HEK293 (cell line): ENCODE data around the gene C7orf57.

ENCODE experiments used
- CTCF ChIA-PET: fragments of 350-600 bp; formaldehyde crosslinking; extraction: SDS; loops from one replicate; lab custom pipeline; 2021; ENCODE audit warnings: antibody characterized with exemption; lab: Yijun Ruan, JAX
- POLR2A ChIA-PET: fragments of 300-600 bp; formaldehyde crosslinking; extraction: SDS; loops from one replicate; lab custom pipeline; 2020; ENCODE audit warnings: antibody characterized with exemption, inconsistent platforms; lab: Yijun Ruan, JAX
- H3K27ac ChIP-seq: fragments of 200-500 bp; sonication (Bioruptor generic); 2 replicates; pipeline ENCODE4 v1.5.1; 2014; ENCODE audit warnings: low read depth, low read length, control low read depth, inconsistent platforms; ENCODE audit errors: extremely low read depth
- H3K36me3 ChIP-seq, 2 experiments: fragments of 200-500 bp in 1 of 2; sonication (Bioruptor generic) in 1 of 2; 1 replicate in 1 of 2; 2 replicates in 1 of 2; pipeline ENCODE4 v1.5.1; 2014 to 2017; ENCODE audit warnings: inconsistent platforms in 2 of 2, low read length in 2 of 2; ENCODE audit not compliant: control insufficient read depth in 2 of 2, insufficient read depth in 1 of 2
- H3K4me1 ChIP-seq: fragments of 200-500 bp; sonication (Bioruptor generic); 2 replicates; pipeline ENCODE4 v1.5.1; 2014; ENCODE audit warnings: mild to moderate bottlenecking, low read length, inconsistent platforms; ENCODE audit not compliant: control insufficient read depth, insufficient read depth
- H3K4me3 ChIP-seq: 2 replicates; pipeline ENCODE4 v1.5.1; 2011; ENCODE audit warnings: low read depth, mild to moderate bottlenecking, control low read depth, low read length, moderate library complexity
- H3K9me3 ChIP-seq: fragments of 200-500 bp; sonication (Bioruptor generic); 2 replicates; pipeline ENCODE4 v1.5.1; 2014; ENCODE audit warnings: low read depth, low read length, inconsistent platforms; ENCODE audit not compliant: control insufficient read depth, insufficient read depth
- BCL11B ChIP-seq: fragments of 450-650 bp; formaldehyde crosslinking; IDR thresholded peaks from 2 replicates; pipeline ENCODE4 v1.5.1; 2016; ENCODE audit warnings: low read depth, missing biosample characterization, missing genetic modification characterization
- KLF16 ChIP-seq: fragments of 450-650 bp; formaldehyde crosslinking; IDR thresholded peaks from 2 replicates; pipeline ENCODE4 v1.5.1; 2017; ENCODE audit warnings: missing biosample characterization, missing genetic modification characterization
- MYNN ChIP-seq: fragments of 450-650 bp; formaldehyde crosslinking; IDR thresholded peaks from 2 replicates; pipeline ENCODE4 v1.5.1; 2016; ENCODE audit warnings: missing biosample characterization, missing genetic modification characterization, borderline replicate concordance
- PBX3 ChIP-seq: sonication (generic); formaldehyde crosslinking; IDR thresholded peaks from 2 replicates; pipeline ENCODE4 v1.8.1; 2022; ENCODE audit warnings: mild to moderate bottlenecking, moderate library complexity, missing genetic modification reagents
- PRDM4 ChIP-seq: fragments of 450-650 bp; formaldehyde crosslinking; IDR thresholded peaks from 2 replicates; pipeline ENCODE4 v1.5.1; 2017; ENCODE audit warnings: missing biosample characterization, missing genetic modification characterization
- ZBTB21 ChIP-seq: fragments of 450-650 bp; formaldehyde crosslinking; IDR thresholded peaks from 2 replicates; pipeline ENCODE4 v1.5.1; 2017; ENCODE audit warnings: missing biosample characterization, missing genetic modification characterization
- ZBTB44 ChIP-seq: fragments of 450-650 bp; IDR thresholded peaks from 2 replicates; pipeline ENCODE4 v1.5.1; 2018; ENCODE audit warnings: missing biosample characterization, mild to moderate bottlenecking, missing genetic modification characterization
- ZNF148 ChIP-seq: fragments of 450-650 bp; formaldehyde crosslinking; IDR thresholded peaks from 2 replicates; pipeline ENCODE4 v1.5.0; 2017; ENCODE audit warnings: missing biosample characterization, missing genetic modification characterization, borderline replicate concordance
- ZNF175 ChIP-seq: fragments of 450-650 bp; formaldehyde crosslinking; IDR thresholded peaks from 2 replicates; pipeline ENCODE4 v1.5.1; 2016; ENCODE audit warnings: missing biosample characterization, missing genetic modification characterization
- ZNF18 ChIP-seq: fragments of 450-650 bp; formaldehyde crosslinking; IDR thresholded peaks from 2 replicates; pipeline ENCODE4 v1.5.1; 2016; ENCODE audit warnings: missing biosample characterization, missing genetic modification characterization
- ZNF26 ChIP-seq: fragments of 450-650 bp; formaldehyde crosslinking; IDR thresholded peaks from 2 replicates; pipeline ENCODE4 v1.5.1; 2016; ENCODE audit warnings: missing biosample characterization, missing genetic modification characterization
- ZNF335 ChIP-seq: fragments of 450-650 bp; formaldehyde crosslinking; conservative IDR thresholded peaks from 2 replicates; pipeline ENCODE4 v1.5.1; 2016; ENCODE audit warnings: missing biosample characterization, missing genetic modification characterization
- ZNF398 ChIP-seq: fragments of 450-650 bp; formaldehyde crosslinking; IDR thresholded peaks from 2 replicates; pipeline ENCODE4 v1.5.1; 2017; ENCODE audit warnings: missing biosample characterization, missing genetic modification characterization
- ZNF510 ChIP-seq: fragments of 450-650 bp; formaldehyde crosslinking; IDR thresholded peaks from 2 replicates; pipeline ENCODE4 v1.5.1; 2018; ENCODE audit warnings: mild to moderate bottlenecking, missing genetic modification characterization, missing biosample characterization; ENCODE audit not compliant: insufficient replicate concordance
- ZNF610 ChIP-seq: fragments of 450-650 bp; formaldehyde crosslinking; IDR thresholded peaks from 2 replicates; pipeline ENCODE4 v1.5.1; 2016; ENCODE audit warnings: missing biosample characterization, missing genetic modification characterization, borderline replicate concordance
- ZNF621 ChIP-seq: fragments of 450-650 bp; formaldehyde crosslinking; IDR thresholded peaks from 2 replicates; pipeline ENCODE4 v1.5.1; 2017; ENCODE audit warnings: missing biosample characterization, missing genetic modification characterization
- ZNF624 ChIP-seq: fragments of 450-650 bp; formaldehyde crosslinking; IDR thresholded peaks from 2 replicates; pipeline ENCODE4 v1.5.1; 2017; ENCODE audit warnings: missing biosample characterization, missing genetic modification characterization
- ZNF639 ChIP-seq: fragments of 450-650 bp; formaldehyde crosslinking; IDR thresholded peaks from 2 replicates; pipeline ENCODE4 v1.5.1; 2016; ENCODE audit warnings: missing biosample characterization, missing genetic modification characterization

Gene C7orf57

GRCh38 chr7:48041653-48041970, 6.3 kb downstream of the C7orf57 start (continued):
- TF ChIP-seq ZNF624 (tag by site-specific recombination) (no peak), ZNF639 (no peak)
- TF ChIP-seq, all 188 proteins: peak for 0

GRCh38 chr7:48042216-48042615, 6.9 kb downstream of the C7orf57 start:
- no peaks in the 10 kb centered on the region for H3K36me3 ChIP-seq
- POLR2A ChIA-PET = interaction anchor here (1.1 kb wide), 1 partner anchor 46 kb away, joined by 4 read pairs; no protein-coding TSS in a partner anchor
- TF ChIP-seq ZNF398 (no peak), ZBTB21 (tag by site-specific recombination) (no peak), ZNF621 (tag by site-specific recombination) (no peak), PBX3 (CRISPR knock-in tag) (no peak), ZNF175 (tag by site-specific recombination) (no peak), ZNF610 (tag by site-specific recombination) (no peak), MYNN (tag by site-specific recombination) (no peak), ZNF148 (tag by site-specific recombination) (no peak), ZNF26 (no peak), ZNF335 (tag by site-specific recombination) (no peak), PRDM4 (no peak), ZNF510 (tag by site-specific recombination) (no peak), ZNF18 (tag by site-specific recombination) (no peak), ZBTB44 (tag by site-specific recombination) (no peak), BCL11B (no peak), KLF16 (tag by site-specific recombination) (no peak)
- no peaks in the 10 kb centered on the region for H3K4me1 ChIP-seq
- H3K4me3 ChIP-seq = no peak overlapping the region
- no peaks in the 10 kb centered on the region for H3K9me3 ChIP-seq
- H3K27ac ChIP-seq = no peak overlapping the region
- CTCF ChIA-PET = interaction anchor here (0.6 to 1.6 kb wide), 3 partner anchors 9 to 120 kb away, joined by 3 to 6 read pairs (median 5); no protein-coding TSS in a partner anchor
